ENCODE measurements around the gene BRMS1L.
"Not testable (repeated sequence)": the region's sequence is repeated elsewhere in the genome, so short reads cannot be mapped to it uniquely, and the experiment has no call there.

BRMS1L gene, protein sequence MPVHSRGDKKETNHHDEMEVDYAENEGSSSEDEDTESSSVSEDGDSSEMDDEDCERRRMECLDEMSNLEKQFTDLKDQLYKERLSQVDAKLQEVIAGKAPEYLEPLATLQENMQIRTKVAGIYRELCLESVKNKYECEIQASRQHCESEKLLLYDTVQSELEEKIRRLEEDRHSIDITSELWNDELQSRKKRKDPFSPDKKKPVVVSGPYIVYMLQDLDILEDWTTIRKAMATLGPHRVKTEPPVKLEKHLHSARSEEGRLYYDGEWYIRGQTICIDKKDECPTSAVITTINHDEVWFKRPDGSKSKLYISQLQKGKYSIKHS

DNA sequence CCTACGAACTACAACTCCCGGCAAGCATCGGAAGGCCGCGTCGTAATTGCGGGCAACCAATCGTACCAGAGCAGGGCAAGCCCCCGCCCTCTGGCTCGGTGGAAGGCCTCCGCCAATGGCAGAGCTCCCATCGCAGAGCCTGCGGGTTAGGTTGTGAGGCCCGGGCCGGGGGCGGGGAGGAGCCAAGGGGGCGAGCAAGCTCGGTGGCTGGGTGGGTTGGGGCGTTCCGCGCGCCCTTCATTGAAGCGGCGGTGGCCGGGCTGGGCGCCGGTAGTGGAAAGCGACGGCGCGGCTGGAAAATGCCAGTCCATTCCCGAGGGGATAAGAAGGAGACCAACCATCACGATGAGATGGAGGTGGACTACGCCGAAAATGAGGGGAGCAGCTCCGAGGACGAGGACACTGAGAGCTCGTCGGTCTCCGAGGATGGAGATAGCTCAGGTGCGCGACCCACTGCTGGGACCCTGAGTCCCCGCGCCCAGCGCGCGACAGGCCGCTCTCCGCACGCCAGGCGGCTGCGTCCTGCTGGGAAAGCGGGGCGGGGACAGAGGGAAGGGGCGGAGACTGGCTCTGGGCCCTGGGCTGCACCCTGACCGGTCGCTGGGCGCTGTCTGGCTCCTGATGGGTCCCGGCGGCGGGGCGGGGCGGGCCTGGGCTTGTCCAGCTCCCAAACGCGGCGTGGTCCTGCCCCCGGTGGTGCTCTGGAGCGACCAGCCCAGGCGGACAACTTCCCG lies at the start of gene BRMS1L:
BRMS1L (plus strand) TSS at position 121 of the 734 bp plus-strand sequence; CDS start at position 300, 179 bp downstream.
- peak; percentile 99 for DNase-seq

DNA sequence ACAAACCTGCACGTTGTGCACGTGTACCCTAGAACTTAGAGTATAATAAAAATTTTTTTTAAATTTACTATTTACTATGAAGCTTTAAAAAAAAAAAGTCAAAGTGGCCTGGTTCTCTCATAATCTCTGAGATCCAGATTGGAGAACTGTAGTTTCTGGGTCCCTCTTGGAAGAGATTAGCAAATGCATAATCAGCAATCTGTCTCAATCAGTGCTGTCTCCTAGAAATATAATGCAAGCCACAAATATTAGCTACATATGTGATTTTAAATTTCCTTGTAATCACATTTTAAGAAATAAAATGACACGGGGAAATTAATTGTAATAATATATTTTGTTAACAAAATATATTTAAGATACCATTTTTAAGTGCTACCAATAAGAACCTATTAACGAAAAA lies 49.3 kb upstream of the BRMS1L start:
- no peak for DNase-seq

DNA sequence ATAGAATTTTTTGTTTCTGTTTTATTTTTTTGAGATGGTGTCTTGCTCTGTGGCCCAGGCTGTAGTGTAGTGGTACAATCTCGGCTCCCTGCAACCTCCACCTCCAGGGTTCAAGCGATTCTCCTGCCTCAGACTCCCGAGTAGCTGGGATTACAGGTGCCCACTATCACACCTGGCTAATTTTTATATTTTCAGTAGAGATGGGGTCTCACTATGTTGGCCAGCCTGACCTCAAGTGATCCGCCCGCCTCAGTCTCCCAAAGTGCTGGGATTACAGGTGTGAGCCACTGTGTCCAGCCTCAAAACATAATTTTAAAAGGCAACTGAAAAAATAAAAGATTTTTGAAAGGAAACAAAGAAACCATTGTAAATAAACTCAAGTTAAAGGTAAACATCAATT lies 48.6 kb upstream of the BRMS1L start:
- DNase-seq, result not testable (repeated sequence)

DNA sequence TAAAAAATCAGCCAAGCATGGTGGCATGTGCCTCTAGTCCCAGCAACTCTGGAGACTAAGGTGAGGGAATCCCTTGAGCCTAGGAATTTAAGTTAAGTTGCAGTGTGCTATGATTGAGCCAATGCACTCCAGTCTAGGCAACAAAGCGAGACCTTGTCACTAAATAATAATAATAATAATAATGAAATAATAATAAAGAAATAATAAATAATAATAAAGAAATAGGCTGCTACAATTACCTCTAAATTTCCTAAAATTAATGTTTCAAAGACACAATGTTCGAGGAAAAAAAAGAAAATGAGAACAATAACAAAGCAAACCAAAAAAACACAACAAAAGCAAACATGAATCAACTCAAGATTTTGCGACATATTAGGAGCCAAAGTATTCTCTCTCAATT lies 46.8 kb upstream of the BRMS1L start:
- no peak for DNase-seq

DNA sequence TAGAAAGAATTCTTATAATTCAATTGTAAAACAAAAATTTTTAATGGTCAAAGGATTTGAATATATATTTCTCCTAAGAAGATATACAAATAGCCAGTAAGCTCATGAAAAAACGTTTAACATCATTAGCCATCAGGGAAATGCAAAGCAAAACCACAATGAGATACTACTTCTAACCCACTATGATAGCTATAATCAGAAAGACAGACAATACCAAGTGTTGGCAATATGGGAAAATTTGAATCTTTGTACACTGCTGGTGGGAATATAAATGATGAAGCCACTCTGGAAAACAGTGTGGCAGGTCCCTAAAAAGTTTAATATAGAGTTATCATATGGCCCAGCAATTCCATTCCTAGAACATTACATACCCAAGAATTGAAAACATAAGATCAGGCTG lies 42.4 kb upstream of the BRMS1L start:
- DNase-seq, result no peak

DNA sequence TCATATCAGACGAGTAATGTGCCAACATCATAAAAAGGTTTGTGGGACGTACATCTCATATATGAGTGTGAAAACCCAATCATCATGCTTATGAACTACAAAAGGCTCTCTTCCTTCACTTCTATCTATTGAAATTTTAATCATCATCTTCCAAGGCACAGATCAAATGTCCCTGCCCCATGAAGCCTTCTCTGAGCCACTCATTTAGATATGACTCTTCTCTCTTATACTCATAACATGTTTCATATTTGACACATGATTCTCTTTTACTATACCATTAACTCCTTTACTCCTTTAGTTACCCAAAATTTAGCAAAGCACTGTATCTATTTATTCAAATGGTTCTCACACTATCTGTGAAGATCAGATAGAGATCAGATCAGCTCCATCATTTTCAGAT lies 39.3 kb upstream of the BRMS1L start:
- DNase-seq, result no peak

DNA sequence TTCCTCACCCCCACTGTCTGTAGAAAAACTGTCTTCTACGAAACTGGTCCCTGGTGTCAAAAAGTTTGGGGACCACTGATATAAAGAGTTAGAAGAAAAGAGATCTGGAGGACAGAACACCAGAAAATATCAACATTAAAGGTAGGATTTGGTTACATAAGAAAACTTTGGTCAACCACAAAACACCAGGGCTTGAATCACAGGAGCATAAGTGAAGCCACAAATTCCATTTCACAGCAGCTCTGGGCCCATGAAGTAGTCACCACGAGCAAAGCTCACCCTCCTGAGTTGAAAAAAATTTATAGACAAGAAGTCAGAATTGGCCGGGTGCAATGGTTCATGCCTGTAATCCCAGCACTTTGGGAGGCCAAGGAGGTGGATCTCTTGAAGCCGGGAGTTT lies 36.5 kb upstream of the BRMS1L start:
- no peak for DNase-seq

DNA sequence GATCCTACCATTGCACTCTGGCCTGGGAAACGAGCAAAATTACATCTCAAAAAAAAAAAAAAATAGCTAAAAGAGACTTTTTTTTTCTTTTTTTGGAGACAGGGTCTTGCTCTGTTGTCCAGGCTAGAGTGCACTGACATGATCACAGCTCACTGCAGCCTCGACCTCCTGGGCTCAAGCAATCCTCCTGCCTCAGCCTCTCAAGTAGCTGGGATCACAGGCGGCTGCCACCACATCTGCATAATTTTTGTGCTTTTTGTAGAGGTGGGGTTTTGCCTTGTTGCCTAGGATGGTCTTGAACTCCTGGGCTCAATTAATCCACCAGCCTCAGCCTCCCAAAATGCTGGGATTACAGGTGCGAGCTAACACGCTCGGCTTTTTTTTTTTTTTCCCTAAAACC lies 28.3 kb upstream of the BRMS1L start:
- no peak for DNase-seq

DNA sequence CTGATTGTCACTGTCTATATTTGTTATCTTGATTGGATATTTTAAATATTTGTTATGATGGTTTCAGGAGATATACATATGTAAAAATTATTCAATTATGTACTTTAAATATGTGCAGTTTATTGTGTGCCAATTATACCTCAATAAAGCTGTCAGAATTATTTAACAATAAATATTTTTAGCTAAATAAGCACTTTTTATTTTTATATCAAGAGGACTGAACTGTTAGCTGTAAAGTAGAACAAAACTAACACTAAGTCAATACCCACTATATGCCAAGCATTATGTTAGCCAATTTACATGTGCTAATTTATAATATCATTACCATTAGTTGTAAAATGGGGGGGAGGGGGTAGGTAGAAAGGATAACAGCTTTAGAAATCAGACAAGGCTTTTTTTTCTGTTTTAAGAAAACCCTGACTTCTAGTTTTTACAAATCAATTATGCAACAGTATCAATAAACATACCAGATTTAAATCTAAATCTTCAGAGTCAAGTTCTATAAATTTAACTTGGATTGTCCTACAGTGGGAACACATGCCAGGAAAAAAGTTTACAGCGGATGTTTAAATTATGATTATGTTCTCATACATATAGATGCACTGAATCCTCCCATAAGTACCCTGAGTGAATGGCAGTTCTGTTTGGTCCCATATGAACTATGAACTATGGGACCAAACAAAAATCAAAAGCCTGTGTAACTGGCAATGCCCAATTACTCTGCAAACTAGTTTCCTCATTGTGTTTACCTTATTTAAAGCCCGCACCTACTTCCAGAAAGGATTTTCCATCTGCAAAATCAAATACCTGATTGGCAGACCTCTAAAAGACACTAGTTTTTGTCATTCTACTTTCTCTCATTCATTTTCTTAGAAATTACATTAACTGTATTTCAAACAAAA lies 19.9 kb upstream of the BRMS1L start:
- DNase-seq, result no peak

DNA sequence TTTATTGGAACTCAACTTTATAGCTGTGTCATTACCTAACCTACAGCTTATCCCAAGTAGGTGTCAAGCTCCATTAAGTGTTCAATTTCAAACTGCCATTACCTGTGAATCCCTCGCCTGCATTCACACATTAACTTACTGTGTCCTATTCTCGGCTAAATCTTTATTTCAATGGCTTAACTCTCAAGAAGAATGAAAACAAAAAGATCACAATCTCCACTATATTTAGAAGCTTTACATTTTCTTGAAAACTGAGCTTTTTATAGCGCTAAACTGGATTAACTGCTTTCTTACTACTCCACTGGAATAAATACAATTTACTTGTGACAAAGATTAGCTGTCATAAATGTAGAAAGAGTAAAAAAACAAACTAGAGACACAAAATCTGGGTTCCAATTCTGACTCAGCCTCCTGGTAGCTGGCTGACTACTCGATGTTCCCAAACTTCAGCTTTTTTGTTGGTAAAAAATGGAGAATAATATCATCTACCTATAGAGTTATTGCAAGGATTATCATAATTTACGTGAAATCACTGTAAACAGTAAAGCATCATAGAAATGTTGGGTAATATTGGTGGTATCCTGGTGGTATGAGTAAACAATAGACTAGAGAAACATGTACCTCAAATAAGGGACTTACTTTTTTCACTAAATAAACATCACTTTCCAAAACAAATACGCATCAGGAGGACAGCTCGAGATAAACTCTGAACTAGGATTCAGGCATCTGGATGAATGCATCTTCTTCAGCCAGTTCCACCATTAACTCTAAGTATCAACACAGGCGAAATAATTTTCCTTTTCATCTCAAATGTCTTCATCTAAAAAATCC lies 18.8 kb upstream of the BRMS1L start:
- DNase-seq, result no peak

DNA sequence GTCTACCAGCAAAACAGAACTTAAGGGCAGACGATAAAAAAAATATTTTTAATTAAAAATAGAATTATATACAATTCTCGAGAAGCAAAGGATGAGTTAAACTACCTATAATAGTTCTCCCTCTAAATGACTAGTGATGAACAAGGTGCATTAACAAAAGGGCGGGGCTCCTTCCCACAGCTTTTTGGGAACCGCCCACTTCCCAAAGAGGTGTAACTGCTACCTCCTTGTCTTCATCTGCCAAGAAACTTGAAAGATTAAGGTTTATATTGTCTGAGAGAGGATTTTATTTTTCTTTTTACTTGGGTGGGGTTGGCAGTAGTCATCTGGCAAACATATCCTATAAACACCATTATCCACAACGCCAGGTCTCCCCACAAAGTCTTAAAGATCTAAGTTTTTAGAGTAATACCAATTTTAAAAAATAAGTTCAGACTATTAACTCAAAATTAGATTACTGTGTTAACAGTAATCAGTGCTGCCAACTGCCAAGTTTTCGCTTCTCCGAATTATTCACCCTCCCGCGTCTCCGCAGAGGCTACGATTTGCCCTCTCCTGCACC lies 18.0 kb upstream of the BRMS1L start:
- DNase-seq, result peak; percentile 71

DNA sequence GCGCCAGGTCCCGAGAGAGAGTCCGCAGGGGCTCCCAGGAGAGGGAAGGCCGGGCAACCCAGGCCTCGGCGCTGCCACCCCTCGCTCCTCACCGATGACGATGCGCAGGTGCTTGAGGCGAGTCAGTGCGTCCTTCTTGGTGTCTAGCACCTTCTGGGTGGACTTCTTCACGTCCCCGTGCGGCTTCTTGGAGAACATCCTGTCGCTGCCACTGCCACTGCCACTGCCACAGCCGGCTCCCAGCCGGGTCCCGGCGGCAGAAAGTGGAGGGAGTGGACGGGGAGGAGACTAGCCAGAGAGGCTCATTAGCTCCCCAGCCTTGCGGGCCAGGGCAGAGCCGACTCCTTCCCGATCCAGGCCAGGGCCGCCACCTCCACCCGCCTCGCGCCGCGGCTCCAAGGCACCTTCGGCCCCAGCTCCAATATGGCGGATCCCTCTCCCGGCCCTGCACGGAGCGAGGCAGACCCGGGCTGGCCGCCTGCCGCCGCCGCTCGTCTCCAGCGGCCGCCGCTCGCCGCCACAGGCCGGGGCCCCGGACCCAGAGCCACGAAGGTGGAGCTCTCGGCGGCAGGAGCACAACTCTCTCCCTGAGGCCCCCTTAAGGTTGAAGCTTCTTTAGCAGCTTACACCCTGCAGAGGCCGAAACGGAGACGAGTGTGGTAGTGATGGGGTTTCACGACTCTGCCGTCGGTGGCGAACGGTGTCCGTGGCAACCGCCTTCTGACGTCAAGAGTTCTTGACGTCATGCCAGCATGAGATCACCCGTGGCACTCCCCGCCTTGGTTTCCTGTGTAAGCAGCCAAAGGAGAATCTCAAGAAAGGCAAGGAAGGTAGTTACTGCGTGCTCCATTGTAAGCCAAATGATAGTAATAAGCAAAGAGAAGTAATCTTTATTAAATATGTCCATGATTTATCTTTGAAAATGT lies 17.2 kb upstream of the BRMS1L start, which contains the start of gene RALGAPA1:
RALGAPA1 (minus strand) TSS at position 658 of the 926 bp plus-strand sequence; CDS start at position 198, 460 bp downstream.
- DNase-seq, result peak; percentile 99

DNA sequence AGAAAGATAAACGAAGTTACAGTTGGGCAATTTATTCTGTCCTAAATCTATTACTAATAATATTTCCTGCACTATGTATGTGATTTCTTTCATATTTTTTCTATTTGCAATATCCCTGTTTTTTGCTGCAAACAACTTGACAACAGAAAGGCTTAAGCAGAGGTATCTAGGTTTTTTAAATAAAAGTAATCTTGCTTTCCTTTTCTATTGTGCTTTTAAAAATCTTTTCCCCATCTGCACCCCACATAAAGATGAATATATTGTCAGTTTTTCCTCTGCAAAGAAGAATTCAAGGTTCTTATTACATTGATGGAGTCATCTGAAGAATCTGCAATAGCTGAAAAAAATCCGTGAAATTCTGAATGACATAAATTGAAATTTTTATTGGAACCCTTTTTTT lies 16.5 kb upstream of the BRMS1L start:
- DNase-seq, result no peak

DNA sequence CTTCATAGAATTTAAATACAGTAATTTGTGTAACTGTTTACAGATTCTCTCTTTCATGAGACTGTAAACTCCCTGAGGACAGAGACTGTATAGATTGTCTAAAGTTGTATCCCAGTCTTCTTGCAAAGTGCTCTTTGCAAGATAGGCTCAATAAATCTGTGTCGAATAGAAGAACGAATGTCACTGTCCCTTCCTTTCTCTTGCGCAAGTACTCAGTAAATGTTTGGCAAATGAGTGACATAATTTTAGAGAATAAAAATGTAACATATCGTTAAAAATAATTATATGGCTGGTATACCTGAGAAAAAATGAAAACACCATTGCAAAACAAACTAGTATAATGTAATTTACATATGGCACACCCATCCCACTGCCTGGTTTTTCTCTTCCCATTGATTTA lies 15.2 kb upstream of the BRMS1L start:
- no peak for DNase-seq

DNA sequence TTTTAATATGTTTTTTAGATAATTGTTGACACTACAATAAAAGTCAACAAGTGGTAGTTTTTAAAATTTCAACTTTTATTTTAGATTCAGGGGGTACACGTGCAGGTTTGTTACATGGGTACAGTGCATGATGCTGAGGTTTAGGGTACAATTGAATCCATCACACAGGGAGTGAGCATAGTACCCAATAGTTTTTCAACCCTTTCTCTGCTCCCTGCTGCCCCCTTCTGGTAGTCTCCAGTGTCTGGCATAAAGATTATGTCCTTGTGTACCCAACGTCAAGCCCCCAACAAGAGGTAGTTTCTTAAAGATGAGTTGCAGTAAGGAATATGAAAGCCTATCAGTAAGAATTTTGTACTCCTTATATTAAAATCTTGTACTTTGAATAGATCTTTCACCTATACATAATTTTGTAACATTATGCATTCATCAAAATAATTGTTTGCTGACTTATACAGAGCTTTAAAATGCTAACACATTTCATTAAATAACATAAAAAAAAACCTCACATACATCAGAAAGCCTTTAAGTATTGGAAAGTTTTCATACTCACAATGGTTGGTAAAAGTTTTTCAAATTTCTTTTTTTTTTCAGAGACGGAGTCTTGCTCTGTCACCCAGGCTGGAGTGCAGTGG lies 11.7 kb upstream of the BRMS1L start:
- DNase-seq, result peak; percentile 24

DNA sequence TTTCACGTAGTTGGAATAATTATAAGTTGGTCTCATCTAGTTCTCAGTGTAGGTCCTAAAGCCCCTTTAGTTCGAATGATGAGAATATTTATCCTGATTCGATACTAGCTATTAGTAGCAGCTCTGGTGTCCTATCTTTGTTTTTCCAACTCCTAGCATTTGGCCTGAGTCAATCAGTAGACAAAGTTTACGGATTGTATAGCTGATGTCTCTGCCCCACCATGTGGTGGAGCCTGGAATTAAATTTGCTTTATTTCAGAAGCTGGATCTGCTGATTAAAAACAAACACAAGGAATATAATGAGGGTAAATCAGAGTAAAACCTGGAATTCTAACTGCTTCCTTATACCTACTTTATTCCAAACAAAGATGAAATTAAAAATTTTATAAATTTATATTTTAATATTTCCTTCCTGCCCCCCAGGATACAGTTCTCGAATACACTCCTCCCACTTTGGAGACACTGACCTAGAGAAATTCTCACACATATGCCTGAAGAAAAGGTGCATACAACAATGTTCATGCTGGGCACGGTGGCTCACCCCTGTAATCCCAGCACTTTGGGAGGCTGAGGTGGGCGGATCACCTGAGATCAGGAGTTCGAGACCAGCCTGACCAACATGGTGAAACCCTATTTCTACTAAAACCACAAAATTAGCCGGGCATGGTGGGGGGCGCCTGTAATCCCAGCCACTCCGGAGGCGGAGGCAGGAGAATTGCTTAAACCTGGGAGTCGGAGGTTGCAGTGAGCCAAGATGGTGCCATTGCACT lies 7.6 kb upstream of the BRMS1L start:
- peak; percentile 67 for DNase-seq

DNA sequence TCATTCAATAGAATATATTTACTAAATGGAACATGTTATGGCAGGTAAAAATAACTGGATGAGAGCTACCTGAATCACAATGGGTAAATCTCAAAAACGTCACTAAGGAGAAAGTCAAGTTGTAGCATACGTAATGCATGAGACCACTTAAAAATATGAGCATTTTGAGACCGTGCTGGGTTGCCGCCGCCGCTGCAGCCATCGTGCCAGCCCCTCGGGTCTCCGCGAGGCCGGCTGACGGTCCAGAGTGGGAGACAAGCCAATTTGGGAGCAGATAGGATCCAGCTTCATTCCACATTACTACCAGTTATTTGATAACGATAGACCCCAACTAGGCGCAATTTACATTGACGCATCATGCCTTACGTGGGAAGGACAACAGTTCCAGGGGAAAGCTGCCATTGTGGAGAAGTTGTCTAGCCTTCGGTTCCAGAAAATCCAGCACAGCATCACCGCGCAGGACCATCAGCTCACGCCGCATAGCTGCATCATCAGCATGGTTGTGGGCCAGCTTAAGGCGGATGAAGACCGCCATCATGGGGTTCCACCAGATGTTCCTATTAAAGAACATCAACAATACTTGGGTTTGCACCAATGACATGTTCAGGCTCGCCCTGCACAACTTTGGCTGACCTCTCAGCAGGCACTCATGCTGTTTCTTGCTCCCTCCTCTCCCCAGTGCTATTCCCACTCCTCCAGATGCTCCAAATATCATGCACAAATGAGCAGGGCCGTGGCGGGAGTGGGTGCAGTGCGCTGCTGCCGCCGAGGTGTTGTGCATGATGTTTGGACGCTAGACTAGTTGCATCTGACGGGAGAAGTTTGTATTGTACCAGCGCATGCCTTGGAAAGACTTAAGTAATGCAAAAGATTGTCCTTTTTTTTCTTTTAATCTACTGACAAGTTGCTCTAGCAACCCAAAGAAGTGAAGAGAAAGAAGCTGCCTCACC lies 6.3 kb upstream of the BRMS1L start:
- DNase-seq, result no peak

Data from NCI-H510A treated with DMSO at 0.1 percent for 48 hours (cell line).